GM12892 (cell line): Measurements from ENCODE around the gene PER2.

ENCODE experiments used
- POLR2A ChIP-seq: IDR thresholded peaks from 2 replicates; pipeline ENCODE4 v1.6.1; 2011; ENCODE audit warnings: low read depth, low read length, control low read depth
- POLR2AphosphoS5 ChIP-seq: IDR thresholded peaks from 2 replicates; pipeline ENCODE4 v1.6.1; 2011; ENCODE audit warnings: low read depth, low read length, control low read depth
- TAF1 ChIP-seq: IDR thresholded peaks from 2 replicates; pipeline ENCODE4 v1.6.1; 2011; ENCODE audit warnings: low read depth, mild to moderate bottlenecking, control low read depth, low read length, borderline replicate concordance

- TF ChIP-seq POLR2AphosphoS5: no peak
- no peak for TF ChIP-seq TAF1
- TF ChIP-seq POLR2A: no peak
Measured at GRCh38 chr2:238239543-238239862, 48.9 kb downstream of the PER2 start.
